Testis (tissue), 3 donors: ENCODE measurements around the gene ADARB1. TPM values are rescaled to one million over a fixed set of nuclear protein-coding genes. Genes with fewer than 3 reads are reported as not detected.

ENCODE experiments used
- DNase-seq: peaks from one replicate; pipeline ENCODE4 v3.0.0-alpha.2; 2019
- H3K27ac ChIP-seq, 2 donors: fragments of 200-600 bp; sonication (generic); one replicate each; pipeline ENCODE4 v1.5.1; 2019
- H3K27me3 ChIP-seq: fragments of 200-600 bp; sonication (generic); one replicate; pipeline ENCODE4 v1.5.1; 2019
- H3K36me3 ChIP-seq: fragments of 200-600 bp; sonication (generic); one replicate; pipeline ENCODE4 v1.5.1; 2017; ENCODE audit warnings: low read depth; ENCODE audit errors: missing control alignments
- H3K4me1 ChIP-seq: fragments of 200-600 bp; sonication (generic); one replicate; pipeline ENCODE4 v1.5.1; 2019
- H3K4me3 ChIP-seq, 2 donors: fragments of 200-600 bp; sonication (generic); one replicate each; pipeline ENCODE4 v1.5.1; 2017 to 2019
- H3K9me3 ChIP-seq: fragments of 200-600 bp; sonication (generic); one replicate; pipeline ENCODE4 v1.5.1; 2017
- CTCF ChIP-seq, 3 experiments: fragments of 450-650 bp in 2 of 3; fragments of 200-600 bp in 1 of 3; sonication (generic) in 1 of 3; IDR thresholded peaks; one replicate each; pipeline ENCODE4 v1.5.1; 2016 to 2019; ENCODE audit warnings: antibody characterized with exemption in 3 of 3, mild to moderate bottlenecking in 2 of 3, moderate library complexity in 1 of 3
- POLR2A ChIP-seq: fragments of 450-650 bp; IDR thresholded peaks from one replicate; pipeline ENCODE4 v1.6.1; 2017; ENCODE audit warnings: antibody characterized with exemption, mild to moderate bottlenecking, moderate library complexity
- WGBS, 2 donors: methylation state at CpG; one replicate each; pipeline ENCODE4 v1.1.5; 2018; 5-methylcytosine and 5-hydroxymethylcytosine counted together
- intact Hi-C: fragments of 100-400 bp; cut with DNase I; formaldehyde crosslinking; loops from one replicate; pipeline ENCODE4 v1.15.1; 2023; ENCODE audit warnings: low total_unique reads
- polyA plus RNA-seq: library from polyadenylated mRNA; stranded (reverse); fragments of 350-450 nt; fragmentation: Illumina TruSeq; extraction: RNeasy Lipid Tissue Mini Kit (QIAGEN cat#74804); gene quantifications from one replicate; pipeline ENCODE4 v1.2.3, GENCODE V29; 2014; ENCODE audit warnings: low read depth, low replicate concordance; ENCODE audit not compliant: insufficient read depth
- total RNA-seq, 2 donors: library from RNA; depleted of rRNA; stranded (reverse); fragments of >200 nt; gene quantifications; one replicate each; pipeline ENCODE4 v1.2.3, GENCODE V29; 2016

ADARB1 gene
- total and polyA plus RNA-seq, 3 donors from 2014 or later = 17.6 to 23.0 (median 17.6) TPM

GRCh38 chr21:45187646-45188045 is 113.3 kb downstream of the ADARB1 start:
- no peaks in the 10 kb centered on the region for H3K4me1 ChIP-seq
- WGBS, 2 donors = 96 to 100% methylated on average over 1 of the region's 1 CpG
- no peaks in the 10 kb centered on the region for H3K9me3 ChIP-seq
- no peak for DNase-seq
- intact Hi-C loops = no loop called here
- no peak overlapping the region for H3K27ac ChIP-seq
- no peaks in the 10 kb centered on the region for H3K27me3 ChIP-seq
- no peaks in the 10 kb centered on the region for H3K36me3 ChIP-seq
- no peak for TF ChIP-seq POLR2A
- no peak overlapping the region for H3K4me3 ChIP-seq

- Histone ChIP-seq H3K4me3 (no peak overlapping the region), H3K4me1 (no peaks in the 10 kb centered on the region), H3K27me3 (no peaks in the 10 kb centered on the region), H3K9me3 (no peaks in the 10 kb centered on the region), H3K27ac (no peak overlapping the region), H3K36me3 (no peaks in the 10 kb centered on the region)
- intact Hi-C loops = no loop called here
- WGBS, 2 donors = 93 to 100% methylated on average over 2 of the region's 2 CpGs
- no peak for DNase-seq
- no peak for TF ChIP-seq CTCF (IDR thresholded peaks at IDR 0.05)
Observed at GRCh38 chr21:45190013-45190412, 115.6 kb downstream of the ADARB1 start.

- no peak for DNase-seq
- intact Hi-C loops = no loop called here
Observed at GRCh38 chr21:45192332-45192731, 118.0 kb downstream of the ADARB1 start.

GRCh38 chr21:45196620-45197019 is 122.2 kb downstream of the ADARB1 start:
- Histone ChIP-seq H3K27ac (no peak overlapping the region), H3K9me3 (no peaks in the 10 kb centered on the region), H3K4me1 (no peaks in the 10 kb centered on the region), H3K4me3 (no peak overlapping the region), H3K36me3 (no peaks in the 10 kb centered on the region), H3K27me3 (no peaks in the 10 kb centered on the region)
- WGBS, 2 donors = 94 to 96% methylated on average over 5 of the region's 5 CpGs
- no peak for DNase-seq
- intact Hi-C loops = no loop called here
- TF ChIP-seq CTCF (IDR thresholded peaks at IDR 0.05) (no peak), POLR2A (no peak)

More at GRCh38 chr21:45192332-45192731, 118.0 kb downstream of the ADARB1 start:
- TF ChIP-seq POLR2A (no peak), CTCF (IDR thresholded peaks at IDR 0.05) (no peak)
- Histone ChIP-seq H3K4me1 (no peaks in the 10 kb centered on the region), H3K27me3 (no peaks in the 10 kb centered on the region), H3K36me3 (no peaks in the 10 kb centered on the region), H3K4me3 (no peak overlapping the region), H3K9me3 (no peaks in the 10 kb centered on the region), H3K27ac (no peak overlapping the region)
- 73% methylated on average over 3 of the region's 3 CpGs for WGBS, 2 donors

GRCh38 chr21:45199201-45199600 is 124.8 kb downstream of the ADARB1 start:
- H3K4me1 ChIP-seq = no peaks in the 10 kb centered on the region
- H3K27me3 ChIP-seq = no peaks in the 10 kb centered on the region
- no peaks in the 10 kb centered on the region for H3K9me3 ChIP-seq
- H3K4me3 ChIP-seq = no peak overlapping the region
- intact Hi-C loops = no loop called here
- no peak for TF ChIP-seq CTCF (IDR thresholded peaks at IDR 0.05)
- no peak for TF ChIP-seq POLR2A
- H3K27ac ChIP-seq = no peak overlapping the region
- H3K36me3 ChIP-seq = no peaks in the 10 kb centered on the region
- DNase-seq = no peak
- 94 to 95% methylated on average over 7 of the region's 7 CpGs for WGBS, 2 donors
